CD4-positive, alpha-beta T cell treated with Interleukin-1 beta for 1 hour (primary cell): ENCODE measurements around the gene DAPK3.
"Not testable (repeated sequence)": the region's sequence is repeated elsewhere in the genome, so short reads cannot be mapped to it uniquely, and the experiment has no call there.

ENCODE experiments used
- DNase-seq, 2 donors: peaks; one replicate each; pipeline ENCODE4 v3.0.0-alpha.2; 2020 to 2022

The DAPK3 gene

GRCh38 chr19:3970808-3971598, at the start of gene DAPK3:
DAPK3 (minus strand) TSS chr19:3971099; CDS start chr19:3969735, 1,364 bp downstream.
- peak; percentile 92 to 93 for DNase-seq

- no peak for DNase-seq
Measured at GRCh38 chr19:4019578-4019977, 48.7 kb upstream of the DAPK3 start.

- no peak for DNase-seq
Measured at GRCh38 chr19:4018775-4019504, 48.0 kb upstream of the DAPK3 start.

GRCh38 chr19:4018140-4018613, 47.3 kb upstream of the DAPK3 start:
- no peak for DNase-seq

GRCh38 chr19:4016903-4017638, 46.2 kb upstream of the DAPK3 start:
- no peak for DNase-seq

GRCh38 chr19:4016486-4016885, 45.6 kb upstream of the DAPK3 start:
- no peak for DNase-seq

- no peak for DNase-seq
Measured at GRCh38 chr19:4015705-4016402, 45.0 kb upstream of the DAPK3 start.

- peak; percentile 19 to 54 for DNase-seq
Measured at GRCh38 chr19:4014541-4015491, 43.9 kb upstream of the DAPK3 start.

GRCh38 chr19:4013886-4014540, 43.1 kb upstream of the DAPK3 start:
- DNase-seq, result no peak

- DNase-seq, result no peak
Measured at GRCh38 chr19:4012975-4013634, 42.2 kb upstream of the DAPK3 start.

- DNase-seq, result no peak
Measured at GRCh38 chr19:4012092-4012974, 41.4 kb upstream of the DAPK3 start.

GRCh38 chr19:4011430-4011829, 40.5 kb upstream of the DAPK3 start:
- DNase-seq, result not testable (repeated sequence)

- no peak for DNase-seq
Measured at GRCh38 chr19:4010808-4011110, 39.9 kb upstream of the DAPK3 start.

GRCh38 chr19:4009990-4010807, 39.3 kb upstream of the DAPK3 start:
- no peak for DNase-seq

- DNase-seq, result no peak
Measured at GRCh38 chr19:4007836-4008539, 37.1 kb upstream of the DAPK3 start.

GRCh38 chr19:4007021-4007835, 36.3 kb upstream of the DAPK3 start, which contains the start of gene PIAS4:
PIAS4 (plus strand) TSS chr19:4007736; CDS start chr19:4007761, 25 bp downstream.
- peak; percentile 95 to 97 for DNase-seq

- DNase-seq, result not testable (repeated sequence)
Measured at GRCh38 chr19:4005436-4005835, 34.5 kb upstream of the DAPK3 start.
